ENCODE results near the gene NUP93.

- no peak for TF ChIP-seq YY1 (IDR thresholded peaks at IDR 0.05; ENCODE audit: insufficient read depth, insufficient read length)
- no peak for TF ChIP-seq ZNF274 (IDR thresholded peaks at IDR 0.05; ENCODE audit: low read depth, low read length)
Observed at GRCh38 chr16:56858374-56858773, 128.4 kb downstream of the NUP93 start.
